ENCODE data around the gene DNAJC5.
"Not testable (repeated sequence)": the region's sequence is repeated elsewhere in the genome, so short reads cannot be mapped to it uniquely, and the experiment has no call there.

DNAJC5 gene, protein sequence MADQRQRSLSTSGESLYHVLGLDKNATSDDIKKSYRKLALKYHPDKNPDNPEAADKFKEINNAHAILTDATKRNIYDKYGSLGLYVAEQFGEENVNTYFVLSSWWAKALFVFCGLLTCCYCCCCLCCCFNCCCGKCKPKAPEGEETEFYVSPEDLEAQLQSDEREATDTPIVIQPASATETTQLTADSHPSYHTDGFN

DNA sequence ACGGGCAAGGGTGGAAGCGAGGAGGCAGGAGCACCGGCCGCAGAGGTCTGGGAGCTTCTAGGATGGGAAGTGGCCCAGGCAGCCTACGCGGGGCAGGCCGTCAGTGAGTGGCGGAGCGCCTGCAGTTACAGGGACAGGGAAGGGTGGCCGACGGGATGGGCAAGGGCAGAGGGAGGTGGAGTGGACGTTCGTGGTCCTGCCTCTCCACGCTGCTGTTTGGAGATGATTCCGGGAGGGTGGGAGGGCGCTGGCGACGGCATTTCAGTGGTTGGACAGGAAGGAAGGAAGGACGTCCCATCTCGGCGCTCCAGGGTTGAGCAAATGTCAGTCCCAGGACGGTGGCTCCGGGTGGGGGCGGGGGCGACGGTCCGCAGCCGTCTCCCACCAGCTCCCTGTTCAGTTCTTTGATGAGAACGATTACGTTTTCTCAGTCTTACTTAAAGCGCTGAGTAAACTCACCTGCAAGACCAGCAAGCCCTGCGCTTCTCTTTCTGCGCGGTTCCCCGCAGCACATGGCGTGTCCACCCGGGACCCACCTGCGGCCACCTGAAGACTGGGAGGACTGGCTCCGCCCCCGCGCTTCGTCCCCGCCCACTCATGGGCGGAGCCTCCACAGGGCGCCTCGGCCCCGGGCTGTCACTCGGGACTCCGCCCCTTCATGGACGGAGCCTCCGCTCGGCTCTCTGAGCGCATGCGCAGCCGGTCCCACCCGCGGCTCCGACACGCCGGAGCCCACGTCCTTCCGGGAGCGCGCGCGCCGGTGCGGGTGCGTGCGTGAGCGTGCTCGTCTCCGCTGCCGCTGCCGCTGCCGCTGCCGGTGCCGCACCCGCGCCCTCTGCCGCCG, at the start of gene DNAJC5:
Gene DNAJC5, plus strand, starts transcription at position 769 of the 844 bp plus-strand sequence. CDS start 33,220 bp downstream, outside the sequence.
- DNase-seq (ENCODE audit: low spot score), result peak; percentile 96
- Mint-ChIP-seq H3K4me1 (ENCODE audit: low read depth) (peaks cover 36% of the 10 kb centered on the region), H3K27ac (peak within 1 kb of the TSS; percentile 94), H3K4me3 (peak within 1 kb of the TSS; percentile 93), H3K27me3 (ENCODE audit: low read depth) (no peaks in the 10 kb centered on the region), H3K9me3 (no peaks in the 10 kb centered on the region), H3K36me3 (ENCODE audit: low read depth) (peaks cover 38% of the 10 kb centered on the region)

DNA sequence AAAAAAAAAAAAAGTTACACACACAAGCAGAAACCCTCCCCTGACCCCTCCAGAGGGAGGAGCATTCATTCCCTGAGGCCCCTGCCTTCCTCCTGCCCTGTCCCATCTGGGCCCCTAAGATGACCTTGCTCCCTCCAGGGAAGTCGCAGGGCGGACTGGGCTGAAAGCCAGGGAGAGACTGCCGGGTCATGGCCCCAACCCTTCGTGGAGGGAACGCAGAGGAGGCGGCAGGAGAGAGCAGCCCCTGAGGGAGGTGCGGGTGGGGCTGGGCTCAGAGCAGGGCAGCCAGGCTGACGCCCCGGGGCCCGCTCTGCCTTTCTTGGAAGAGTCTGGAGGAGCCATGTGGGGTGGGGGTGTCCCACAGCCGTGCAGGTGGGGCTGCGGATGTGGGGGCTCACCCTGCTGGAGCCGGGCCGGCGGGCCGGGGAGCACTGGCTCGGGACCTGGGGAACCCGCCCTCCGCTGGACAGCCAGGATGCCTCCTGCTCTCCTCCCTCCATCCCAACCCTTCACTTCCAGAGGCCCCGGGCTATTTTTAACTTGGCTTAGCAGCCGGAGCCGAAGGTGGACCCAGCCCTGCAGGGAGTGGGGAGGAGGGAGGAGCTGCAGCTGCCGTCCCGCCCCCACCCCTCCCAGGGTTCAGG, 48.7 kb upstream of the DNAJC5 start:
- H3K9me3 Mint-ChIP-seq, result no peaks in the 10 kb centered on the region
- DNase-seq (ENCODE audit: low spot score), result no peak
- peak overlapping the region; percentile 26 for H3K4me3 Mint-ChIP-seq
- no peak overlapping the region for H3K27ac Mint-ChIP-seq
- H3K27me3 Mint-ChIP-seq (ENCODE audit: low read depth), result peaks cover 28% of the 10 kb centered on the region
- no peaks in the 10 kb centered on the region for H3K36me3 Mint-ChIP-seq (ENCODE audit: low read depth)
- peaks cover 22% of the 10 kb centered on the region for H3K4me1 Mint-ChIP-seq (ENCODE audit: low read depth)

DNA sequence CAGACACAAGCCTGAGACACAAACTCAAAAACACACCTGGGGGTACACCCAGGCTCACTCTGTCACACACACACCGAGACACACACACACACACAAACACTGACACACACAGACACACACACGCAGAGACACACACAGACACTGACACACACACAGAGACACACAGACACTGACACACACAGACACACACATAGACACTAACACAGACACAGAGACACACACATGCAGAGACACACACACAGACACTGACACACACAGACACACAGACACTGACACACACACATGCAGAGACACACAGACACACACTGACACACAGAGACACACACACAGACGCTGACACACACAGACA, 48.1 kb upstream of the DNAJC5 start:
- H3K27me3 Mint-ChIP-seq (ENCODE audit: low read depth), result peaks cover 28% of the 10 kb centered on the region
- H3K4me1 Mint-ChIP-seq (ENCODE audit: low read depth), result peaks cover 22% of the 10 kb centered on the region
- no peak overlapping the region for H3K4me3 Mint-ChIP-seq
- no peaks in the 10 kb centered on the region for H3K36me3 Mint-ChIP-seq (ENCODE audit: low read depth)
- H3K27ac Mint-ChIP-seq, result no peak overlapping the region
- DNase-seq (ENCODE audit: low spot score), result no peak
- no peaks in the 10 kb centered on the region for H3K9me3 Mint-ChIP-seq

DNA sequence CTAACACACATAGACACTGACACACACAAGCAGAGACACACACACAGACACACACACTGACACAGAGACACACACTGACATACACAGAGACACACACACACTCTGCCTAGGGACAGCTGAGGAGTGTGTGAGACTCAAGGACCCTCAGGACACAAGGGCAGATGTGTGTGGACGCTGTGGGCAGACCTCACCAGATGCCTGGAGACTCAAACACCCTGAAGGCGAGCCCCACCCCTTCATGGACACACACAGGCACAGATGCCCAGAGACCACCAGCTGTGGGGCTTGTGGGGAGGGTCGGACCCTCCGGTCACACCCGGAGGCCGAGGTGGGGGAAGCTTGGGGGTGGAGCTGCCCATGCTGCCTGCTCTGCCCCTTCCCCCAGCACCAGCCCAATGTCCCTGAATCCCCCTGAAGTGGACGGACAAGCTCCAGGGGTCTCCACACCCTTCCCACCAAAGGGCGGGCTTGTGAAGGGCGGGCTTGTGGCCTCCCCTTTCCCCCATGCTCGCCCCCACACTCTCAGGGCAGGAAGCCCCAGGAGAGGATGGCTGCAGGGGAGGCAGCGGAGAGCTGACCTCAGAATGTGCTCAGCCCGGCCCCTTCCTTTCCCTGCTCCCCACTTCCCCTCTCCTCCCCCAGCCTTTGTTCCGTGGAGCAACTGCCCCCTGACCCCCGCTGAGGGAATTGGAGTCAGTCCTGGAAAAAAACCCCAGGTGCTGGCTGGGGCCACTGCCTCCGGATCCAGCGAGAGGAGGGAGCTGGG, 47.5 kb upstream of the DNAJC5 start:
- Mint-ChIP-seq H3K4me1 (ENCODE audit: low read depth) (peaks cover 21% of the 10 kb centered on the region), H3K27ac (no peak overlapping the region), H3K4me3 (no peak overlapping the region), H3K9me3 (no peaks in the 10 kb centered on the region), H3K36me3 (ENCODE audit: low read depth) (no peaks in the 10 kb centered on the region), H3K27me3 (ENCODE audit: low read depth) (peaks cover 24% of the 10 kb centered on the region)
- no peak for DNase-seq (ENCODE audit: low spot score)

DNA sequence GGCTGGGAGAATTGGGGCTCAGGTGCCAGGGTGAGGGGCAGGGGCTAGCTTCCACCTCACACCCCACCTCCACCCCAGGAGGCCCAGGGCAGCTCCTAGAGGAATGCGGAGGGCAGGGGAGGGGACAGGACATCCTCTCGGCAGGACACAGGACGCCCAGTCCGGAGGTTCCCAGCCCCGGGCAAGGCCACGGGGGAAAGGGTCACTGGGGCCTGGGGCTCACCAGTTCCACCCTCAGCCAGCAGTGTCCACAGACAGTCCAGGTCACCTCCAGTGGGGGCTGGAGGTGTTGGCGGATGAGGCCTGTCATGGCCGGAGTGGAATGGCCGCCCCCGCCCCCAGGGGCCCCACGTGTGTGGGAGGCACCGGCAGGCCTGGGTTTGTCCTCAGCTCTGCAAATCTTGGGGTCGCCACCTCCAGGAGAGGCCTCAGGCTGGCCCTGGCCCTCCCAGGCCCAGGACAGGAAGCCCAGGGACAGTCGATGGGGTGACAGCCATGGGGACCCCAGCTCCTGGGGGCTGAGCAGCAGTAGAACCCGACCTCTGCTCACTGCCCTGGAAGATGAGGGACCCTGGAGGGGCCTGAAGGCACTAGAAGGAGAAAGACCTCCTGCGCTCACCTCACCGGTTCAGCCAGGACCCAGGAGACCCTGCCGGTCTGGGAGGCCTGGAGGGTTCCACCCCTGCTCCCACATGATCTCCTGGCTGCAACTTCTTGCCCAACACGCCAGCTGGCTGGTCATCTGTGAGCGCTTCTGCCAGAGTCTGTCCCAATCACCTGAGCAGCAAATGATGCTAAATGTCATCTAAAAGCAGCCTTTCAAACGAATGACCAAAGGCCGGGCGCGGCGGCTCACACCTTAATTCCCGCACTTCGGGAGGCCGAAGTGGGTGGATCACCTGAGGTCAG, 46.7 kb upstream of the DNAJC5 start:
- no peaks in the 10 kb centered on the region for H3K9me3 Mint-ChIP-seq
- peaks cover 24% of the 10 kb centered on the region for H3K27me3 Mint-ChIP-seq (ENCODE audit: low read depth)
- H3K4me3 Mint-ChIP-seq, result no peak overlapping the region
- no peaks in the 10 kb centered on the region for H3K36me3 Mint-ChIP-seq (ENCODE audit: low read depth)
- H3K4me1 Mint-ChIP-seq (ENCODE audit: low read depth), result peaks cover 21% of the 10 kb centered on the region
- H3K27ac Mint-ChIP-seq, result no peak overlapping the region
- no peak for DNase-seq (ENCODE audit: low spot score)

DNA sequence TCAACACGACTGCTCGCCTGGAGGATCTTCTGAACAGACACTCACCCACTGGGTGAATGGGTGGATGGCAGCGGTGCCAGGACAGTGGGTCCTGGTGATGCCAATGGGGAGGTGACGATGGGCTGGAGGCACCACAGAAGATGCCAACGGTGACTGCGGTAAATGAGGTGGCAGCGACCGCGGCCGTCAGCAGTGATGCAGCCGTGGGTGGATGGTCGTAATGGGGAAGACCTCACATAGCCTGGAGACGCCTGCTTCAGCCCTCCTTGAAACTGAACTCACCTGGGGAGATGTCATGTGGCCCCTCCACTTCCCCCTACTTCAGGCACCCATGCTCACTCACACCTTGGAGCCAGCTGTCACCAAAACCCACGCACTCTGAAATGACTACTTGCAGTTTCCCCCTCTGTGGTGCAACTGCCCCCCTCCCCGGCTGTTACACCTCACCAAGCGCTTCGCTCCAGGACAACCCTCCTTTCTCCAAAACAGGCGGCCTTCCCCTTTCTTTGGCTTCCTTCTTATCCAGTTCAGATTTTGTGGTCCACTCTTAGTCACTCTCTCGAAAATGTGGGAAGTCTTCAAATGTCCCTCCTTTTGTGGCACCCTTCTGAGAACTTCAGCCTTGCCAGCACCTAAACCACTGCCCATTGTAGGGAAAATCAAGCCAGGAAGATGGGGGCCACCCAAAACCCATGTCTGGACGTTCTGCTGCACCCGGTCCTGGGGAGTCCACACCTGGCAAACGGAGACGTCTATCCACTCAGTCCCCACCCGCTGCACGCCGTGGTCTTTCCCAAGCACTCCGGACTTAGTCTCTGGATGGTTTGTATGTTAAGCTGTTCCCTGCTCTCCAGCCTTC, 44.0 kb upstream of the DNAJC5 start:
- H3K9me3 Mint-ChIP-seq, result no peaks in the 10 kb centered on the region
- peaks cover 3% of the 10 kb centered on the region for H3K27me3 Mint-ChIP-seq (ENCODE audit: low read depth)
- peak; percentile 57 for DNase-seq (ENCODE audit: low spot score)
- peaks cover 11% of the 10 kb centered on the region for H3K4me1 Mint-ChIP-seq (ENCODE audit: low read depth)
- H3K27ac Mint-ChIP-seq, result no peak overlapping the region
- H3K4me3 Mint-ChIP-seq, result no peak overlapping the region
- no peaks in the 10 kb centered on the region for H3K36me3 Mint-ChIP-seq (ENCODE audit: low read depth)

DNA sequence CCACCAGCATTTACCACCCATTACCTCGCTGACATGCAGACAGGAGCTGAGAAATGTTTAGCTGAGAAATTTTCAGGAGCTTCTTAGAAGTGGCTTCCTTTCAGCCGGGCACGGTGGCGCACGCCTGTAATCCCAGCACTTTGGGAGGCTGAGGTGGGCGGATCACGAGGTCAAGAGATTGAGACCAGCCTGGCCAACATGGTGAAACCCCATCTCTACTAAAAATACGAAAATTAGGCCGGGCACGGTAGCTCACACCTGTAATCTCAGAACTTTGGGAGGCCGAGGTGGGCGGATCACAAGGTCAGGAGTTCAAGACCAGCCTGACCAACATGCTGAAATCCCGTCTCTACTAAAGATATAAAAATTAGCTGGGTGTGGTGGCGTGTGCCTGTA, 43.4 kb upstream of the DNAJC5 start:
- DNase-seq (ENCODE audit: low spot score); H3K27ac Mint-ChIP-seq; H3K27me3 Mint-ChIP-seq (ENCODE audit: low read depth); H3K4me3 Mint-ChIP-seq; H3K36me3 Mint-ChIP-seq (ENCODE audit: low read depth); H3K9me3 Mint-ChIP-seq; H3K4me1 Mint-ChIP-seq (ENCODE audit: low read depth): not testable (repeated sequence)

DNA sequence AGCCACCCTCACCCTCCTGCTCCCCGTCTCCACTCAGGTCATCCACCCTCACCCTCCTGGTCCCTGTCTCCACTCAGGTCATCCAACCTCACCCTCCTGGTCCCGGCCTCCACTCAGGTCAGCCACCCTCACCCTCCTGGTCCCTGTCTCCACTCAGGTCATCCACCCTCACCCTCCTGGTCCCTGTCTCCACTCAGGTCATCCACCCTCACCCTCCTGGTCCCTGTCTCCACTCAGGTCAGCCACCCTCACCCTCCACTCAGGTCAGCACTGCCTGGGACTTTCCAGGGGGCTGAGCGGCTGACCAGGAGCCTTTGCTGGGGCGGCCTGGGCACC, 41.2 kb upstream of the DNAJC5 start:
- H3K4me3 Mint-ChIP-seq; H3K9me3 Mint-ChIP-seq; H3K27me3 Mint-ChIP-seq (ENCODE audit: low read depth); H3K36me3 Mint-ChIP-seq (ENCODE audit: low read depth); H3K27ac Mint-ChIP-seq; DNase-seq (ENCODE audit: low spot score): not testable (repeated sequence)
- peaks cover 10% of the 10 kb centered on the region for H3K4me1 Mint-ChIP-seq (ENCODE audit: low read depth)

DNA sequence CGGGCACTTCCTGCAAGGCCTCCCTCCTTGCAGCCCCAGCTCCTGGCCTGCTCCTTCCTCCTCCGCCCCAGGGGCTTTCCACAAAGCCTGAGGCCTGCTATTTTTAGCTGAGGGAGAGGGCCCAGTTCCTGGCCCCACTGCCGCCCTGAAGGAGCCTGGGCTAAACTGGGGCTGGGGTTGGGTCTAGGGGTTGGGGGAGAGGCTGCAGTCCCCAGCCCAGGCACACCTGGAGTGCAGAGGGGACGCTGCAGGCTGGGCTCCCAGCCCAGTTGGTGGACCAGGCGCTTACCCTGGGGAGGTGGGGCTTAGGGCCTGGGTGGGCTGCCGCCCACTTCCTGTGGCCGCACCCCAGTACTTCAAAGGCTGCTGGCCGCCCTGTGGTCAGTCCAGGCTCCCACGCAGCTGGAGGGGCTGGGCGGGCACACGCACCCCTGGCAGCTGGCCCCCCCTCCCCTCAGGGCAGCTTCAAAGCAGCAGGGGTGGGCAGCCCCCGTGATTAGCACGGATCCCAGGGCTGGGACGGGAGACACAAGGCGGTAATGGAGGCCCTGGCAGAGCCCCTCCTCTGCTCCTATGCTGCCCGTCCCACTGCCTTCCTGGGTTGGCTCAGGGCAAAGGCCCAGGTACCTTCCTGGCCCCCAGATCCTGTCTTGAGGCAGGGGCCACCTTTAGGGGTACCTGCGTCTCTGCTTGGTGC, 40.7 kb upstream of the DNAJC5 start:
- no peaks in the 10 kb centered on the region for H3K36me3 Mint-ChIP-seq (ENCODE audit: low read depth)
- H3K4me3 Mint-ChIP-seq, result no peak overlapping the region
- no peaks in the 10 kb centered on the region for H3K27me3 Mint-ChIP-seq (ENCODE audit: low read depth)
- H3K9me3 Mint-ChIP-seq, result no peaks in the 10 kb centered on the region
- DNase-seq (ENCODE audit: low spot score), result no peak
- H3K4me1 Mint-ChIP-seq (ENCODE audit: low read depth), result peaks cover 10% of the 10 kb centered on the region
- no peak overlapping the region for H3K27ac Mint-ChIP-seq

DNA sequence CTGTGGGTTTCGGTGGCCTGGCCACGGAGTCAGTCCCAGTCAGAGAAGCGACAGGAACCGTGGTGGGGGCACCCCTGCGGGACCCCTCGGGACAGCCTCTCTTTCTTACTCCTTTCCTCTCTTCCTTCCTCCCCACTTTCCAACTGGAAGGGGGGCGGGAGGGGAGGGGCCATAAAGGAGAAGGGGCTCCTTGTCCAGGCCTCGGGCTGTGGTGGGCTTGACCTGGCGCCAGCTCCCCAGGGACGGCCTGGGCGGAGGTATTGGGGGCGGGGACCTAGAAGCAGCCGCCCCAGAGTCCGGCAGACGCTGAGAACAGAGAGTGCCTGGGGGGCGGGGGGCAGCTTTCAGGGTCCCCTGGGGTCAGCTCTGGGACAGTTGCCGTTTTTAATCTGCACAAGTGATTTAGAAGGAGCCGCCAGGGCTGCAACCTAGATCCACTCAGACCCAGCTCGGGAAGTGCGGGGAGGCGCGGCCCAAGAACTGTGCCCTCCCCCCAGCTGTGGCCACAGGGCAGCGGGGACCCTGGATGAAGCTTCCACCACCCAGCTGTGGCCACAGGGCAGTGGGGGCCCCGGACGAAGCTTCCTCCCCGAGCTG, 40.1 kb upstream of the DNAJC5 start:
- peaks cover 10% of the 10 kb centered on the region for H3K4me1 Mint-ChIP-seq (ENCODE audit: low read depth)
- no peak overlapping the region for H3K4me3 Mint-ChIP-seq
- H3K27ac Mint-ChIP-seq, result no peak overlapping the region
- H3K27me3 Mint-ChIP-seq (ENCODE audit: low read depth), result no peaks in the 10 kb centered on the region
- no peaks in the 10 kb centered on the region for H3K9me3 Mint-ChIP-seq
- no peak for DNase-seq (ENCODE audit: low spot score)
- H3K36me3 Mint-ChIP-seq (ENCODE audit: low read depth), result no peaks in the 10 kb centered on the region

DNA sequence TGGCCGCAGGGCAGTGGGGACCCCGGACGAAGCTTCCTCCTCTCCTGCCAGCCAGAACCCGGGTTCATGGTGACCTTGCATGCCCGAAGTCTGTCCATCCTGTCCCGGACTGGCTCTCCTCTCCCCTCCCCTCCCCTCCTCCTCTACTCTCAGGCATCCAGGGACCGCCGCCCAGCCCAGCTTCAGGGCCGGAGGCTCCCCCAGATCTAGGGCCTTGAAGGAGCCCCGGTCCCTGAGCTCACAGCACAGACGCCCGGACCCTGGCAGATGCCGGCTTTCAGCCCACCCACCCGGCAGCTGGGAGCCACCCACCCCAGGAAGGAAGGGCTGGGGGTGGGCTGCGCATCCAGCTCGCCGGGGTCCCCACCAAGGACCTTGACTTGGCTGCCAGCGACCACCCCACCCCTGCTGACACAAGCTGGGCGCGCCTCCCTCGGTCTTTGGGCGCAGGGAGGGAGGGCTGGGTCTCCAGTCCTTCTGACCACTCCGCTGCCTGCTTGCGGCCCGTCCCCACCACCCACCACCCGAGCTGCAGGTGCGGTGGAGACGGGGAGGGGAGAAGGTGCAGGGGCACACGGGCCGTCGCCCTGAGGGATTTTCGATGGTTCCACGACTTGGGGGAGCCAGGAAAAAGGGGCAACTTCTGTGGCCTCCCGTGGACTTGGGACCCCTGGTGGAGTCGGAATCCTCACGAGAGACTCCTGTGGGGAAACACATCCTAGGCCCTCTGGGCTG, 39.4 kb upstream of the DNAJC5 start:
- Mint-ChIP-seq H3K27ac (no peak overlapping the region), H3K4me1 (ENCODE audit: low read depth) (peaks cover 10% of the 10 kb centered on the region), H3K36me3 (ENCODE audit: low read depth) (peaks cover 1% of the 10 kb centered on the region), H3K27me3 (ENCODE audit: low read depth) (no peaks in the 10 kb centered on the region), H3K9me3 (no peaks in the 10 kb centered on the region), H3K4me3 (no peak overlapping the region)
- DNase-seq (ENCODE audit: low spot score), result no peak

Measured in T-helper 2 cell treated with Interferon-gamma antibody and Interleukin-4, amounts not matched to agents 5 μg/mL and 100 μg/mL, for 36 hours (primary cell).